Measurements from ENCODE around the gene TAS2R60. TPM values are rescaled to one million over a fixed set of nuclear protein-coding genes. Genes with fewer than 3 reads are reported as not detected.

TAS2R60 gene
- total and polyA plus RNA-seq, 2 of the 4 experiments (the other 2 are of a cell fraction): not detected

DNA sequence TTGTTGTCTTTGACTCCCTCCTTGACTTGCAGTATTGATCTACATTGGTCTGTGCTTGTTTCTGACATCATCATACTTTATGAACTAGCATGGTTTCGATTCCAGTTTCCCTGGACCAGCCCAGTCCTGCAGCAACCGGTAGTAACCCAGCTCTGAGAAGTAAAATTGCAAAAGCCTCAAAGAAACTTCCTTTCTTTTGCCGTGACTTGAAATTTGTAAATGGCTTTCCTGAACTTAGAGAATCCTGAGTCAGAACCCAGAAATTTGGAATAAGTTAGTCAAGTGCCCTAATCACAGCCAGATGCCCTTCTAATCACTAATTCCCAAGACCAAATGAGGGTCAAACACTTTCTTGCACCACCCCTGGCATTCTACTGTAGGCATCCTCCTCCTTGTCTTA, 15.0 kb downstream of the TAS2R60 start:
- peak overlapping the region; percentile 51; the same call in 1 of the 2 replicates for H3K4me2 ChIP-seq (ENCODE audit: low read depth, low read length)
- peak overlapping the region; percentile 94; the same call in 1 of the 2 replicates for H3K18ac ChIP-seq (ENCODE audit: low read depth, low read length)
- no peak overlapping the region for H3K9ac ChIP-seq (ENCODE audit: low read depth, low read length)
- no peak overlapping the region for H3K4me3 ChIP-seq (ENCODE audit: insufficient read depth, low read depth, low read length)
- peak overlapping the region; percentile 93 for H4K91ac ChIP-seq (ENCODE audit: insufficient read depth, low read depth, low read length)
- H3K27me3 ChIP-seq (ENCODE audit: control insufficient read depth, insufficient read depth, low read length): no peaks in the 10 kb centered on the region
- H3K23ac ChIP-seq (ENCODE audit: low read depth, low read length): peak overlapping the region; percentile 67; the same call in 1 of the 2 replicates
- WGBS, 2 experiments (ENCODE audit: extremely low coverage in 2 of 2, insufficient read length in 1 of 2): no CpG with 5 or more reads among the region's 3 CpGs
- H3K36me3 ChIP-seq (ENCODE audit: control insufficient read depth, insufficient read depth, low read length): no peaks in the 10 kb centered on the region
- in situ Hi-C loops (cut with MboI; ENCODE audit: low sequenced_read_pairs) (no loop called here), intact Hi-C loops (cut with micrococcal nuclease) (no loop called here), dilution Hi-C loops (cut with HindIII; ENCODE audit: low sequenced_read_pairs, unreplicated experiment) (no loop called here)
- ChIA-PET POLR2A (ENCODE audit: unreplicated experiment) (no interaction called here), CTCF (interaction anchor here (0.6 kb wide), 1 partner anchor 29 kb away, joined by 3 read pairs; no protein-coding TSS in a partner anchor)
- H3K9me1 ChIP-seq (ENCODE audit: insufficient read depth, low read length): peaks cover 8% of the 10 kb centered on the region
- ATAC-seq (ENCODE audit: low read depth): peak; percentile 40
- H2AK5ac ChIP-seq (ENCODE audit: low read depth, low read length): peak overlapping the region; percentile 93
- peak; percentile 57 for DNase-seq
- peak overlapping the region; percentile 85 for H3K14ac ChIP-seq (replicated peaks; ENCODE audit: low read depth, low read length)
- no peaks in the 10 kb centered on the region; the same call in 1 of the 2 replicates for H4K20me1 ChIP-seq (ENCODE audit: insufficient read depth, low read length)
- H3K4me1 ChIP-seq (ENCODE audit: control insufficient read depth, insufficient read depth, low read length): peaks cover 14% of the 10 kb centered on the region
- peak overlapping the region; percentile 79 to 85 for H4K8ac ChIP-seq (ENCODE audit: low read depth in 2 of 2, low read length in 2 of 2)
- peak overlapping the region; percentile 92 for H2BK120ac ChIP-seq (ENCODE audit: low read depth, low read length)
- peak overlapping the region; percentile 79 for H2BK15ac ChIP-seq (ENCODE audit: low read depth, low read length)
- TF ChIP-seq MAFK (IDR thresholded peaks at IDR 0.05; ENCODE audit: low read depth, low read length) (no peak), MXI1 (IDR thresholded peaks at IDR 0.05; ENCODE audit: borderline replicate concordance, low read depth, low read length) (no peak), RFX5 (IDR thresholded peaks at IDR 0.05; ENCODE audit: low read depth, low read length) (no peak)
- H2BK5ac ChIP-seq (ENCODE audit: low read depth, low read length, poor library complexity, severe bottlenecking): peak overlapping the region; percentile 89
- H4K5ac ChIP-seq (ENCODE audit: low read depth, low read length): peak overlapping the region; percentile 27; the same call in 1 of the 2 replicates
- H2AFZ ChIP-seq (replicated peaks; ENCODE audit: low read length, poor library complexity): peak overlapping the region; percentile 71
- peak overlapping the region; percentile 77 for H2BK20ac ChIP-seq (ENCODE audit: low read depth, low read length)
- H3K9me3 ChIP-seq (ENCODE audit: control insufficient read depth, insufficient read depth, low read length): no peaks in the 10 kb centered on the region; the same call in 1 of the 2 replicates
- peak overlapping the region; percentile 80 for H3K4ac ChIP-seq (ENCODE audit: low read depth, low read length)
- H3K27ac ChIP-seq (ENCODE audit: insufficient read depth, low read length): peak overlapping the region; percentile 66
- H3K56ac ChIP-seq (ENCODE audit: extremely low read depth, insufficient read depth, low read length): peak overlapping the region; percentile 44; the same call in 1 of the 2 replicates
- H3K79me1 ChIP-seq (ENCODE audit: low read depth in 1 of 2, low read length in 2 of 2): no peaks in the 10 kb centered on the region
- no TSS peak for BruUV-seq (replicated peaks)
- H2AK9ac ChIP-seq (replicated peaks; ENCODE audit: low read depth, low read length, poor library complexity): peak overlapping the region; percentile 84

All from IMR-90 (cell line).